ENCODE data around the gene CRTAP.
A peak's percentile ranks its signal among the peaks of the same experiment; 100 is the strongest.
"Not testable (repeated sequence)": the region's sequence is repeated elsewhere in the genome, so short reads cannot be mapped to it uniquely, and the experiment has no call there.

The CRTAP gene

DNA sequence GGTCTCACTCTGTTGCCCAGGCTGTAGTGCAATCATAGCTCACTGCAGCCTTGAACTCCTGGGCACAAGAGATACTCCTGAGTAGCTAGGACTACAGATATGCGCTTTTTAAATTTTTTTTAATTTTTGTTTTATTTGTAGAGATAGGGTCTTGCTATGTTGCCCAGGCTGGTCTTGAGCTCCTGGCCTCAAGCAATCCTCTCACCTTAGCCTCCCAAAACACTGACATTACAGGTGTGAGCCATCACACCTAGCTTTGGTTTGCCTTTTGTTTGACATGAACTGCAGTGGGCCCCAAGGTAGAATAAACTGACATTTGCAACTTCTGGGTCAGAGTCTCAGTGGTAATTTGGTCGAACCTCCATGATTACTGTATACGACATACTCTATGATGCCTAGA lies 9.0 kb upstream of the CRTAP start:
- Histone ChIP-seq H3K27ac (replicated peaks) (no peak overlapping the region), H3K4me3 (replicated peaks; ENCODE audit: insufficient read depth, low read length) (no peak overlapping the region), H3K27me3 (ENCODE audit: insufficient read depth, poor library complexity, severe bottlenecking) (no peaks in the 10 kb centered on the region)
- DNase-seq (ENCODE audit: low read depth in 1 of 2, low spot score in 1 of 2) = no peak
- TF ChIP-seq SPI1 (IDR thresholded peaks at IDR 0.05; ENCODE audit: borderline replicate concordance, low read depth) = no peak

DNA sequence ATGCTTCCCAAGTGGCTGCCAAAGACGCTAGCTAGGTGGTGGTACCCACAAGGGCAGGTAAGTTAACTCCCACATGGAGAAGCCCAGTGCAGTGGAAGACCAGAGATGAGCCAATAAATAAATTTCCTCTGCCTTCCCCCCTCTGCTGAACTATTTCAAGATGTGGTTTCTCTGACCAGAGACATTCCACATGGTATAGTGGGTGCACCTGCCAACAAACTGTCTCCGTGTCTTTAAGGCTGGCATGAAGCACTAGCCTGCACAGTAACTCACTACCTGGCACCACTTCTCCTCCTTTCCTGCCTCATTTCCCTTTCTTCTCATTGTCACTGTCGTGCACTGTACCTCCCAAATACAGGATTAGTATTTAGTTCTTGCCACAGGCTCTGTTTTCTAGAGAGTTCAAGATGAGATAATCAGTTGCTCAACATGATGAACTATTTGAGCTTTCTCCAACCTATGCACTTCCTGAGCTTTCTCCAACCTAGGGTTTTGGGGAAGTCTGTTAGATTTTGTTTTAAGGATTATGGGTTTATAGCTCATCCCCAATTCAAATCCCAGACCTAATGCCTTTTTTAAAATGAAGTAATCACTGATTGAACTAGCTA lies 8.4 kb upstream of the CRTAP start:
- Histone ChIP-seq H3K27ac (replicated peaks) (no peak overlapping the region), H3K27me3 (ENCODE audit: insufficient read depth, poor library complexity, severe bottlenecking) (no peaks in the 10 kb centered on the region), H3K4me3 (replicated peaks; ENCODE audit: insufficient read depth, low read length) (no peak overlapping the region)
- DNase-seq (ENCODE audit: low read depth in 1 of 2, low spot score in 1 of 2) = peak in 1 of 2 experiments; percentile 42
- TF ChIP-seq, protein P1, sequence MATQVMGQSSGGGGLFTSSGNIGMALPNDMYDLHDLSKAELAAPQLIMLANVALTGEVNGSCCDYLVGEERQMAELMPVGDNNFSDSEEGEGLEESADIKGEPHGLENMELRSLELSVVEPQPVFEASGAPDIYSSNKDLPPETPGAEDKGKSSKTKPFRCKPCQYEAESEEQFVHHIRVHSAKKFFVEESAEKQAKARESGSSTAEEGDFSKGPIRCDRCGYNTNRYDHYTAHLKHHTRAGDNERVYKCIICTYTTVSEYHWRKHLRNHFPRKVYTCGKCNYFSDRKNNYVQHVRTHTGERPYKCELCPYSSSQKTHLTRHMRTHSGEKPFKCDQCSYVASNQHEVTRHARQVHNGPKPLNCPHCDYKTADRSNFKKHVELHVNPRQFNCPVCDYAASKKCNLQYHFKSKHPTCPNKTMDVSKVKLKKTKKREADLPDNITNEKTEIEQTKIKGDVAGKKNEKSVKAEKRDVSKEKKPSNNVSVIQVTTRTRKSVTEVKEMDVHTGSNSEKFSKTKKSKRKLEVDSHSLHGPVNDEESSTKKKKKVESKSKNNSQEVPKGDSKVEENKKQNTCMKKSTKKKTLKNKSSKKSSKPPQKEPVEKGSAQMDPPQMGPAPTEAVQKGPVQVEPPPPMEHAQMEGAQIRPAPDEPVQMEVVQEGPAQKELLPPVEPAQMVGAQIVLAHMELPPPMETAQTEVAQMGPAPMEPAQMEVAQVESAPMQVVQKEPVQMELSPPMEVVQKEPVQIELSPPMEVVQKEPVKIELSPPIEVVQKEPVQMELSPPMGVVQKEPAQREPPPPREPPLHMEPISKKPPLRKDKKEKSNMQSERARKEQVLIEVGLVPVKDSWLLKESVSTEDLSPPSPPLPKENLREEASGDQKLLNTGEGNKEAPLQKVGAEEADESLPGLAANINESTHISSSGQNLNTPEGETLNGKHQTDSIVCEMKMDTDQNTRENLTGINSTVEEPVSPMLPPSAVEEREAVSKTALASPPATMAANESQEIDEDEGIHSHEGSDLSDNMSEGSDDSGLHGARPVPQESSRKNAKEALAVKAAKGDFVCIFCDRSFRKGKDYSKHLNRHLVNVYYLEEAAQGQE (IDR thresholded peaks at IDR 0.05; ENCODE audit: insufficient replicate concordance, low read depth) = no peak
- TF ChIP-seq GABPA (IDR thresholded peaks at IDR 0.05; ENCODE audit: low read depth) (no peak), SPI1 (IDR thresholded peaks at IDR 0.05; ENCODE audit: borderline replicate concordance, low read depth) (peak; percentile 31; the same call in 1 of the 2 replicates), POLR2AphosphoS5 (IDR thresholded peaks at IDR 0.05; ENCODE audit: low read depth) (no peak)
- TF ChIP-seq, protein P2, sequence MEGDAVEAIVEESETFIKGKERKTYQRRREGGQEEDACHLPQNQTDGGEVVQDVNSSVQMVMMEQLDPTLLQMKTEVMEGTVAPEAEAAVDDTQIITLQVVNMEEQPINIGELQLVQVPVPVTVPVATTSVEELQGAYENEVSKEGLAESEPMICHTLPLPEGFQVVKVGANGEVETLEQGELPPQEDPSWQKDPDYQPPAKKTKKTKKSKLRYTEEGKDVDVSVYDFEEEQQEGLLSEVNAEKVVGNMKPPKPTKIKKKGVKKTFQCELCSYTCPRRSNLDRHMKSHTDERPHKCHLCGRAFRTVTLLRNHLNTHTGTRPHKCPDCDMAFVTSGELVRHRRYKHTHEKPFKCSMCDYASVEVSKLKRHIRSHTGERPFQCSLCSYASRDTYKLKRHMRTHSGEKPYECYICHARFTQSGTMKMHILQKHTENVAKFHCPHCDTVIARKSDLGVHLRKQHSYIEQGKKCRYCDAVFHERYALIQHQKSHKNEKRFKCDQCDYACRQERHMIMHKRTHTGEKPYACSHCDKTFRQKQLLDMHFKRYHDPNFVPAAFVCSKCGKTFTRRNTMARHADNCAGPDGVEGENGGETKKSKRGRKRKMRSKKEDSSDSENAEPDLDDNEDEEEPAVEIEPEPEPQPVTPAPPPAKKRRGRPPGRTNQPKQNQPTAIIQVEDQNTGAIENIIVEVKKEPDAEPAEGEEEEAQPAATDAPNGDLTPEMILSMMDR (IDR thresholded peaks at IDR 0.05; ENCODE audit: insufficient read depth, low read length) = no peak

DNA sequence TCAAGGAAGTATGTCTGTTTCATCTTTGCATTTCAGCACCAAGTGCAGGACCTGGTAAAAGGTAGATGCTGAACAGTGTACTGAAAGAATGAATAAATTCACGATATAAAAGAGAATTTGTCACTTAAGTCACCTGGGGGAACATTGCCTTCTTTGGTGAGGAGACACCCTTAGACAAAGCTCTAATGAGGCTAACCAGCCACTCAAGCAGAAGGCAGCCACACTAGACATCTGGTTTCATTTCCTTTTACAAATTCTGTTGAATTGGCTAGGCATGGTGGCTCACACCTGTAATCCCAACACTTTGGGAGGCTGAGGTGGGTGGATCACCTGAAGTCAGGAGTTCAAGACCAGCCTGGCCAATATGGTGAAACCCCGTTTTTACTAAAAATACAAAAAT lies 7.0 kb upstream of the CRTAP start:
- H3K27me3 ChIP-seq (ENCODE audit: insufficient read depth, poor library complexity, severe bottlenecking); DNase-seq (ENCODE audit: low read depth in 1 of 2, low spot score in 1 of 2): not testable (repeated sequence)

DNA sequence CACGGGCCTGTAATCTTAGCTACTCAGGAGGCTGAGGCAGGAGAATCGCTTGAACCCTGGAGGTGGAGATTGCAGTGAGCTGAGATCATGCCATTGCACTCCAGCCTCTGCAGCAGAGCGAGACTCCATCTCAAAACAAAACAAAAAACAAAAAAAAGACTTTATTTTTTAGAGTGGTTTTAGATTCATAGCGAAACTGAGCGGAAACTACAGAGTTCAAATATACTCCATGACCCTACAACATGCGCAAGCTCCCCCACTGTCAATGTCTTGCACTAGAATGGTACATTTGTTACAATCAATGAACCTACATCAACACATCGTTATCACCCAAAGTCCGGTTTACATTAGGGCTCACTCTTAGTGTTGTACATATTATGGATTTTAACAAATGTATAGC lies 2.2 kb upstream of the CRTAP start:
- no peak for DNase-seq (ENCODE audit: low read depth in 1 of 2, low spot score in 1 of 2)
- Histone ChIP-seq H3K4me3 (replicated peaks; ENCODE audit: insufficient read depth, low read length) (no peak overlapping the region), H3K27ac (replicated peaks) (no peak overlapping the region), H3K27me3 (ENCODE audit: insufficient read depth, poor library complexity, severe bottlenecking) (no peaks in the 10 kb centered on the region)
- TF ChIP-seq, protein P1 (IDR thresholded peaks at IDR 0.05; ENCODE audit: insufficient replicate concordance, low read depth) = no peak
- no peak for TF ChIP-seq POLR2AphosphoS5 (IDR thresholded peaks at IDR 0.05; ENCODE audit: low read depth)
- TF ChIP-seq GABPA (IDR thresholded peaks at IDR 0.05; ENCODE audit: low read depth) = no peak
- TF ChIP-seq, protein P2 (IDR thresholded peaks at IDR 0.05; ENCODE audit: insufficient read depth, low read length) = no peak
- TF ChIP-seq SPI1 (IDR thresholded peaks at IDR 0.05; ENCODE audit: borderline replicate concordance, low read depth) = no peak

More for the DNA sequence above, 7.0 kb upstream of the CRTAP start:
- H3K27ac ChIP-seq (replicated peaks); H3K4me3 ChIP-seq (replicated peaks; ENCODE audit: insufficient read depth, low read length): not testable (repeated sequence)

DNA sequence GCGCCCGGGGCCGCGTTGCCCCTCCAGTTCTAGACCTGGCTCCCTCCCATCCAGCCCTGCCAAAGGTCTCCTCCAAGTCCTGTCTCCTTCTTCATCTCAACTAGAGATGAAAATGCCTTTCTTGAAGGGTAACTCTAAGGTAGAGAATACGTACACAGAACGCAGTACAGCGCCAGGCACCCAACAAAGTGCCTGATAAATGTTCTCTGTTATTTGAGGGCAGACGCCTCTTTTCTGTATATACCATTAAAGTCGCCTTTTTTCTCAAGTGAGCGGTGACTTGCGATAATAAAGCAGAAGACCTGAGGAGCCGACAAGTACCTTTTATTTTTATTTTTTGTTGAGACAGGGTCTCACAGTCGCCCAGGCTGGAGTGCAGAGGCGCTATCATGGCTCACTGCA lies 809 bp downstream of the CRTAP start:
- TF ChIP-seq SPI1 (IDR thresholded peaks at IDR 0.05; ENCODE audit: borderline replicate concordance, low read depth) (no peak), GABPA (IDR thresholded peaks at IDR 0.05; ENCODE audit: low read depth) (no peak), POLR2AphosphoS5 (IDR thresholded peaks at IDR 0.05; ENCODE audit: low read depth) (no peak)
- TF ChIP-seq, protein P2 (IDR thresholded peaks at IDR 0.05; ENCODE audit: insufficient read depth, low read length) = no peak
- TF ChIP-seq, protein P1 (IDR thresholded peaks at IDR 0.05; ENCODE audit: insufficient replicate concordance, low read depth) = no peak
- no peaks in the 10 kb centered on the region for H3K27me3 ChIP-seq (ENCODE audit: insufficient read depth, poor library complexity, severe bottlenecking)
- no peak for DNase-seq (ENCODE audit: low read depth in 1 of 2, low spot score in 1 of 2)
- peak overlapping the region; percentile 76 for H3K27ac ChIP-seq (replicated peaks)
- H3K4me3 ChIP-seq (replicated peaks; ENCODE audit: insufficient read depth, low read length) = peak overlapping the region; percentile 61
